ENCODE results near the gene SGIP1.
"Not testable (repeated sequence)": the region's sequence is repeated elsewhere in the genome, so short reads cannot be mapped to it uniquely, and the experiment has no call there.

The SGIP1 gene

DNA sequence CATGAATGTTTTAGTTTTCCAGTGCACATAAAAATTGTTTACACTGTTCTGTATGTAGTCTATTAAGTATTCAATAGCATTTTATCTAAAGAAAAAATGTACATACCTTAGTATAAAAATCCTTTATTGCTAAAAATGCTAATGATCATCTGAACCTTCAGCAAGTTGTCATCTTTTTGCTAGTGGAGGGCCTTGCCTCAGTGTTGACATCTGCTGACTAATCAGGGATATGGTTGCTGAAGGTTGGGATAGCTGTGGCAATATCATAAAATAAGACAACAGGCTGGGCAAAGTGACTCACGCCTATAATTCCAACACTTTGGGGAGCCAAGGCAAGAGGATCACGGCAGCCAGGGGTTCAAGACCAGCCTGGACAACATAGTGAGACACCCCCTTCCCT is 227.3 kb downstream of the SGIP1 start:
- no peak for DNase-seq (ENCODE audit: low read depth in 2 of 2, low spot score in 1 of 2)

- peak in 1 of 2 donors; percentile 18 for DNase-seq (ENCODE audit: low read depth in 2 of 2, low spot score in 1 of 2)
Measured at GRCh38 chr1:66764994-66765578, 231.1 kb downstream of the SGIP1 start.

DNA sequence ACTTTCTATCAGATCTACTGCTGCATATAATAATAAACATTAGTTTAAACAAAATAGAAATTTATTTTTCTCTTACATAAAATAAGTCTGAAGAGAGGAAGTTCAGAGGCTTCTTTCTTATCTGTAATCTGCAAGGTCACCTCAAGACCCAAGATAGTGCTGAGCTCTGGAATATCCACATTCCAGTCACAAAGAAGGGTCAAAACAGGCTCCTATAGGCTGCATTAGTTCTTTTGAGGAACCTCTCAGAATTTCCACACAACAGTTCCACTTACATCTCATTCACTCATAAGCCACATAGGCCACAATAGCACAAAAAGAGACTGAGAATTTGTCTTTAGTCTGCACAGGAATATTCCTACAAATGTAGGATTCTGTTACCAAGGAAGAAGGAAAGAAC is 233.7 kb downstream of the SGIP1 start:
- no peak for DNase-seq (ENCODE audit: low read depth in 2 of 2, low spot score in 1 of 2)

DNA sequence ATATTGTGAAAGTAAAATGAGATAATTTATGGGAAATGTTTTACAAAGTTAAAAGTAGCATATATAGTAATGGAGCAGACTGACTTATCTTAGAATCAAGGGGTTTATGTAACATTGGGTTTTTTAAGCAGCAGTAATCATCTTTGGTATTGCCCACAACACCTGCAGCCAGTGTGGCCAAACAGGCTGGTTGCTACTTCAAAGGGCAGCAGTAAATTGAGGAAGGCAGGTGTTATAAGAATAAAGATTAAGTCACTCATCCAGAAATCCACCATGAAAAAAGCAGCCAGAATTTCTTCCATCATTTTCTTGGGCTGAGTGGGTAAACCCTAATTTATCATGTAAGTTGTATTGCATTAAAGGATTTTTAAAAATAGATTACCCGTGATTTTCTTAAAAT is 235.0 kb downstream of the SGIP1 start:
- no peak for DNase-seq (ENCODE audit: low read depth in 2 of 2, low spot score in 1 of 2)

- DNase-seq (ENCODE audit: low read depth in 2 of 2, low spot score in 1 of 2): no peak
Measured at GRCh38 chr1:66769512-66770229, 235.7 kb downstream of the SGIP1 start.

DNA sequence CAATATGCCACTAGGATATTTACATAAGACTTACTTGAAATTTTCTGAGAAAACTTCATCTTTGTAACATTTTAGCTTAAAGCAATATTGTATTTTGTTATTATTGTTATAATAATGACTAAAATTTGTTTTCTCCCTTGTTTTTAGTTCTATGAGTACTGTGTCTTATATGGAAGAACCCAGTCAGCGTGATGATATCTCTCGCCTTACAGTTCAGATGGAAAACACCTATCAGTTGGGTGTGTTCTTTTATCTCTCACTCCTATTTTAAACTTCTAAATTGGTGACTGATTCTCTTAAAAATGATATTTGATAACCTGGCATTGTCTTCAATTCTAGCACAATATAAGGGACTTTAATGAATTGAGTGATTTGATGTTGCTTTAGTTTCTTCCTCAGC is 236.3 kb downstream of the SGIP1 start:
- DNase-seq (ENCODE audit: low read depth in 2 of 2, low spot score in 1 of 2): no peak

- no peak for DNase-seq (ENCODE audit: low read depth in 2 of 2, low spot score in 1 of 2)
Measured at GRCh38 chr1:66770694-66771093, 236.7 kb downstream of the SGIP1 start.

GRCh38 chr1:66773227-66773626 is 239.3 kb downstream of the SGIP1 start:
- no peak for DNase-seq (ENCODE audit: low read depth in 2 of 2, low spot score in 1 of 2)

DNA sequence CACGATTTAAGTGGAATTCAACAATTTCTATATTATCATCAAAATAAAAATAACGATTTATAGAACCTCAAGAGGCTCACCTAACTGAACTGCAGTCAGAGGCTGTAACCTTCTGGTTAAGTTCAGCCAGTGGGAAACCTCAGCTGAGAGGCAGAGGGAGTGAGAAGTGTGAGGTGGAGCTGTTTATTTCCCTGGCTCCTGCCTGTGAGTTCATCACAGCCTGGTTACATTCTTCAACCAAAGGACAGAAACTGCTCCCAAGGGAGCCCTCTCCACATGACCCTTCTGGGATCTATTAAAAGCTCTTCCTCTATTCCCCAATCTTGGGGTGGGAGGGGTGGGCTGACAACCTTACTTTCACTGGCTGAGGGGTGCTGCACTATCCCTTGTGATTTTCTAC is 240.5 kb downstream of the SGIP1 start:
- DNase-seq (ENCODE audit: low read depth in 2 of 2, low spot score in 1 of 2): no peak

GRCh38 chr1:66775646-66776045 is 241.7 kb downstream of the SGIP1 start:
- DNase-seq (ENCODE audit: low read depth in 2 of 2, low spot score in 1 of 2): no peak

- DNase-seq (ENCODE audit: low read depth in 2 of 2, low spot score in 1 of 2): no peak
Measured at GRCh38 chr1:66777831-66778230, 243.9 kb downstream of the SGIP1 start.

DNA sequence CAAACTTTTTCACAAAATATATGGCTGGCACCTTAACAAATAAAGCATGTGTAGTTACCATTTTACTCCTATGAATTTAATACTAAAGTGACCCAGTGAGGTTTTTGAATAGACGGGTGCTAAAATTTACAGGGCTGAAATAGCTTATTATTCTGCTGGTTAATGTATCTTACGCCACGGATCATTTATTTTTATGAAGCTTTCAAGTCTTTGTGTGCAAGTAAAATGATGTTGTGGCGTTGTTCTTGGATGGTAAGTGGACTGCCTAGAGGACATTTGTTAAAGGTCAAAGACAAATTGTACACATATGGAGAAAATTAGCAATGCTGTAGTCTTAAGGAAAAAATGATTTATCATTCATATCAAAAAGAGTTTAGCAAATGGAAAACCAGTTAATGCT is 244.3 kb downstream of the SGIP1 start:
- no peak for DNase-seq (ENCODE audit: low read depth in 2 of 2, low spot score in 1 of 2)

GRCh38 chr1:66778969-66779368 is 245.0 kb downstream of the SGIP1 start:
- no peak for DNase-seq (ENCODE audit: low read depth in 2 of 2, low spot score in 1 of 2)

GRCh38 chr1:66779475-66780078 is 245.6 kb downstream of the SGIP1 start:
- DNase-seq (ENCODE audit: low read depth in 2 of 2, low spot score in 1 of 2): no peak

DNA sequence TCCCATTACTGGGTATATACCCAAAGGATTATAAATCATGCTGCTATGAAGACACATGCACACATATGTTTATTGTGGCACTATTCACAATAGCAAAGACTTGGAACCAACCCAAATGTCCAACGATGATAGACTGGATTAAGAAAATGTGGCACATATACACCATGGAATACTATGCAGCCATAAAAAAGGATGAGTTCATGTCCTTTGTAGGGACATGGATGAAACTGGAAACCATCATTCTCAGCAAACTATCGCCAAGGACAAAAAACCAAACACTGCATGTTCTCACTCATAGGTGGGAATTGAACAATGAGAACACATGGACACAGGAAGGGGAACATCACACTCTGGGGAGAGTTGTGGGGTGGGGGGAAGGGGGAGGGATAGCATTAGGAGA is 251.8 kb downstream of the SGIP1 start:
- DNase-seq (ENCODE audit: low read depth in 2 of 2, low spot score in 1 of 2): not testable (repeated sequence)

DNA sequence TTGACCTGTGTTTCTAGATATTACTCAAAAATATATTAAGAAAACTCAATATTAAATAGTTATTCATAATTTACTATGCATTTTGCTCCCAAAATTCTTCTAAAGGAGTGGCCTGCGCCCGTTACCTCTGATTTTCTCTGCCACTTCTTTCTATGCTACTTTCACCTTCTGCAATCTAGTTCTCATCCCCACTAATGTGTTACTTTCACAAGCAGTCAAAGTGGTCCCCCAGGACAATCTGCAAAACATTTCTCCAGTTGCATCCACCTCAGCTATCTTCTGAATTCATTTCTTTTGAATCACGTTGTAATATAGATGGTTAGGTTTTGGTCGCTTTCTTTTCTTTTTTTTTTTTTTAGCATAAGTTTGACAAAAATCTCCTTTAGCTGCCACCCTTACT is 253.7 kb downstream of the SGIP1 start:
- DNase-seq (ENCODE audit: low read depth in 2 of 2, low spot score in 1 of 2): no peak

DNA sequence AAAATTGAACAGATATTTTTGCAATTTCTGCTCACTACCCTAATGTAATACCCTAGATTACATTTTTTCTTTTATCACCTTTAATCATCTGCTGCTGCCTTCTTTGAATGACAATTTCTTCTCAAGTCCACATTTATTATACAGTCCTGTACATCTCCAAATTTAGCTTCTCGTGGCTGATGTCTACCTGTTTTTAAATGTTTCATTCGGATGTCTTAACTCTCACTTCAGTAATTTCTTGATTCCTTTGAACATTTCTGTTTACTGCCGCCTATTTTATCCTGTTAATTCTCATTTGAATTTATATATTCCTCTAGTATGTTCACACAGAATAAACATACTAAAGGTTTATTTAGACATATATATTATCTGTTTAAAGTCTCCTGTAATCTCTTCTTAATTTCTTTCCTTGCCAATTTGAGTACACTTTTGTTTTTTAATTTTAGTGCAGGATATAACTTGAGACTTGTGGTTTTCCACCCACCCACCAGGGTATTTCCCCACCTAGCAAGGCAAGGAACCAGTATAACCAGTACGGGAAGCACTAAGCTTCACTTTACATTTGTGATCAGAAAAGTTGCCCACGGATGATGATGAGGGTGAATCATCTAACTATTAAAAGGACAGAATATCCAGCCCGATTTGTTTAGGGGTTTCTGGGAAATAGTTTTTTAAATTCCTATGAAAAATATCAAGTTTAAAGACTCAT is 254.4 kb downstream of the SGIP1 start:
- DNase-seq (ENCODE audit: low read depth in 2 of 2, low spot score in 1 of 2): no peak

DNA sequence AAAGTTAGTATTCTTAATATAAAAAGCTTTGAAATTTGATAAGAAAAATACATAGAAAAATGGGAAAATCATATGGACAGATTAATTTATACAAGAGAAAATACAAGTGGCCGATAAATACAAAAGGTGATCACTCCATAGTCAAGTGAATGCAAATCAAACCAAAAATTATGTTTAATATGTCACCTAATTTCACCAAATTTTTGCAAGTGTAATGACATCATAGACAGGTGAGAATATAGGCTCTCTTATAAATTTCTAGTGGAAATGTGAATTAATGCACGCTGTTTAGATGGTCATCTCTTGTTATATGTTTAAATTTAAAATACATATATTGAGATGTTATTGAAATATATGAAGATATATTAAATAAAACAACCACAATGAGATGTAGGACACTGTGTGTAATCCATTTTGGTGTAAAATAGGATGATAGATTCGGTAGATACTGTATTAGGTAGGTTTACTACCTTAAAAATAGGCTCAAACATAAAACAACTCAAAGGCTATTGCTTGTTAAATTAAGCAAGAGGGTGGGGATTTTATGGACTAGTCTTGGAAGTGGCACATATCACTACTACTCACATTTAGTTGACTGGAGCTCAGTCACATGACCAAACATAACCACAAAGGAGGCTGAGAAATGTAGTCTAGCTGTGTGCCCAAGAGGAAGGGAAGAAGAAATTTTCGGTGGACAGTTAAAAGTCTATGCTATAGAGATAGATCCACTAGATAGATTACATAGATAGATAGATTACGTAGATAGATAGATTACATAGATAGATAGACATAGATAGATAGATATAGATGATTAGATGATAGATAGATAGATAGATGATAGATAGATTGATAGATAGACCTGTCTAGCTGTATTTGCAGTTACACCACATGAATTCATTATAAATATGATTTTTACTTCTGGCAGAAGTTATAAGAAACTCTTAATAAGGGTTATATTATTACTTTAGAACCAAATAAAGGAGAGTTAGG is 258.0 kb downstream of the SGIP1 start:
- DNase-seq (ENCODE audit: low read depth in 2 of 2, low spot score in 1 of 2): no peak

- DNase-seq (ENCODE audit: low read depth in 2 of 2, low spot score in 1 of 2): not testable (repeated sequence)
Measured at GRCh38 chr1:66795839-66796238, 261.9 kb downstream of the SGIP1 start.
